ENCODE results near the gene DOCK9.

Gene DOCK9

DNA sequence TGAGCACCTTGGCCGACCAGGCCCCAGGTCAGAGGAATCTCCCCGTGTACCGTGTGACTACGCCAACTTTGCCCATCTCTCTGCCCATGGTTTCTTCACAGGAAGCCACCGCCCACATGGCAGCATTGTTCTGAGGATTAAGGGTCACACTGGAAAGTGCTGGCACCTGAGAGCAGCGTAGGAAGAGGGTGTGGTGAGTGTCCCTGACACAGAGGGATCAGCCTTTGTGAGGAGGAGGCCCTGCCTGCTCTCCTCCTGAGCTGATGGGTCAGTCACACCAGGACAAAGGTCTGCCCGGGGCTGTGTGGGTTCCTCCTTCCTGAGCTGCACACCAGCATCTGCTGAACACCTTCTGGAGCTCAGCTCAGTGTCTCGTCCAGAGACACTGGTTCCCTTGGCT is 193.2 kb downstream of the DOCK9 start:
- DNase-seq = no peak

DNA sequence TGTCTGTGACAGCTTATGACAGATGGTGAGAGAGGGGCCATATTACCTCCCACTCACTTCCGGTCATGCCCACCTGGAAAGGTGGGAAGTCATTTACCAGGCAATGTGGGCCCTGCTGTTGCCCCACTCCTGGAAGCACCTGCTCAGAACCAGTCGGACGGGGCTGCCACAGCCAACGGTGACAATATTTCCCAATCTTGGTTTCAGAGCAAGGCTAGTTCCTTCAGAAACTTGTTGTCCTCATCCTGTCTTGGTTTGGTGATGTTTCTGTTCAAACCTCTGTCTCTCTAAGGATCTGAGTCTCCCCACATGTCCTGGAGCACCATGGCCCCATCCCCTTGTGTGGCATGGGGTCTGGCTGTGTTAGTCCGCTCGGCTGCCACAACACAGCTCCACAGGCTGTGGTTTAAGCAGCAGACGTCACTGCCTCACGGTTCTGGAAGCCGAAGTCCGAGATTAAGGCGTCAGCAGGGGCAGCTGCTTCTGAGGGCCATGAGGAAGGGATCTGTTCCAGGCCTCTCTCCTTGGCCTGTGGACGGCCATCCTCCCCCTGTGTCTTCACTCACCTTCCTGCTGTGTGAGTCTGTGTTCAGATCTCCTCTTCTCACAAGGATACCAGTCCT is 193.9 kb downstream of the DOCK9 start:
- no peak for DNase-seq

GRCh38 chr13:98782654-98783053 is 195.2 kb downstream of the DOCK9 start:
- DNase-seq = no peak

GRCh38 chr13:98781905-98782304 is 196.0 kb downstream of the DOCK9 start:
- DNase-seq = no peak

DNA sequence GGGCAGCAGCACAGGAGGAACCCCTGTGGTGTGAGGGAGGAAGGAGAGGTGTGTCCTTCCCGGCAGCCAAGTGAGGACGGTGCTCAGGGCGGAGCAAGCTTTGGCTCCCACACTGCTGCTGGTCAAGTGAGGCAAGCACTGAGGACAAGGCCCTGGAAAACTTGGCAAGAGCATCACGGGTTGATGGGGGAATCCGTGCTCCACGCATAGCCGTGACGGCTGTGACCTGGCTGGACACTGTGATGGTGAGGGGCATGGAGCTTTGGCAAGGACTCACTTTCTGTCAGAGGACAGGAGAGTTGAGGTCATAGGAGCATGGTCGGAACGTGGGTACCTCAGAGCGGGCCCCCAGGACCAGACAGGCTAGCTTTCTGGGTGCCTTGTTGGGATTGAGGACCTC is 196.4 kb downstream of the DOCK9 start:
- DNase-seq = no peak

- no peak for DNase-seq
Observed at GRCh38 chr13:98781045-98781444, 196.8 kb downstream of the DOCK9 start.

DNA sequence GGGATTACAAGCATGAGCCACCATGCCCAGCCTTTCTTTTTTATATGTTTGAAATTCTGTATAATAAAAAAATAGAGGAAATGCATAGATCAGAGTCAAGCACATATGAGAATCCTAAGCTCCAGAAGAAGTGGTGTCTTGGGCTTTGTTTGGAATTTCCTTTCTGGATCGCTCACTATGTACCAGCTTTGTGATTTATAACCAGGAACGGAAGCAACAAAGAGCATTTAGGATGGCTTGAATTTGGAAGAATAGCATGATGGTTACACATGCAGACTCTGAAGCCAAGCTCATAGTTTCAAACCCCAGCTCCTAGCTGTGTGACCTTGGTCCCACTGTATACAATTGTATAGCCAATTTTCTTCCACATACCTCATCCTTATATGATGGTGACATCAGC is 197.4 kb downstream of the DOCK9 start:
- DNase-seq = peak; percentile 29

- DNase-seq = no peak
Observed at GRCh38 chr13:98779695-98780094, 198.2 kb downstream of the DOCK9 start.

DNA sequence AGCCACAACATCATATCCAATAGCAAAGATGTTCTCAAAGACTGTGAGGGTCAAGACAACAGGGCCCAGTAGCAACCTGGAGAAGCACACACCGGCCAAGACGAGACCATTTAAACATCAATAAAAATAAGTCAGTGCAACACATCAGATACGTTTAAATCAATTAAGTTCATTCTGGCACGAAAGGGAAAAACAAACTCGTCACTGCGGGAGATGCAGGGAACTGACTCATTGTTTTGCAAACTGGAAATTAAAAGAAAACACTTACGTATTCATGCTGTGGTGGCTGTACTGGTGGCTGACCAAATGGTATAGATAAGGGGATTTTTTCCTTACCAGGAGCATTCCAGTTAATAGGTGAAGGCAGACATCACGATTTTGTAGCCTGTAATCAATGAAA is 199.1 kb downstream of the DOCK9 start:
- no peak for DNase-seq

DNA sequence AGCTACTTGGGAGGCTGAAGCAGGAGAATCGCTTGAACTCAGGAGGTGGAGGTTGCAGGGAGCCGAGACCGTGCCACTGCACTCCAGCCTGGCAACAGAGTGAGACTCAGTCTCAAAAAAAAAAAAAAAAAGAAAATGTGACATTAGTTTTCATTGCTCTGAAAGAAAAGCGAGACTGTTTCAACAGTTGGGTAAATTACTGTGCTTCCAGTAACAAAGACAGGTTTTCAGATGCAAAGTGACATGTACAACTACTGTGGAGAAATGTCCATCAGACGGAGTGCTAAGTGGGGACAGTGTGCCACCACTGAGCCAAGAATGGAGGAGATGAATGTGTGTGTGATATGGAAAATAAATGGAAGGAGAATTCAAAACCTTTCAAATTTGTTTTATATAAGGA is 201.2 kb downstream of the DOCK9 start:
- DNase-seq = no peak

GRCh38 chr13:98775844-98776598 is 201.8 kb downstream of the DOCK9 start:
- DNase-seq = peak; percentile 68

- DNase-seq = no peak
Observed at GRCh38 chr13:98775386-98775785, 202.5 kb downstream of the DOCK9 start.

GRCh38 chr13:98774776-98775175 is 203.1 kb downstream of the DOCK9 start:
- DNase-seq = no peak

DNA sequence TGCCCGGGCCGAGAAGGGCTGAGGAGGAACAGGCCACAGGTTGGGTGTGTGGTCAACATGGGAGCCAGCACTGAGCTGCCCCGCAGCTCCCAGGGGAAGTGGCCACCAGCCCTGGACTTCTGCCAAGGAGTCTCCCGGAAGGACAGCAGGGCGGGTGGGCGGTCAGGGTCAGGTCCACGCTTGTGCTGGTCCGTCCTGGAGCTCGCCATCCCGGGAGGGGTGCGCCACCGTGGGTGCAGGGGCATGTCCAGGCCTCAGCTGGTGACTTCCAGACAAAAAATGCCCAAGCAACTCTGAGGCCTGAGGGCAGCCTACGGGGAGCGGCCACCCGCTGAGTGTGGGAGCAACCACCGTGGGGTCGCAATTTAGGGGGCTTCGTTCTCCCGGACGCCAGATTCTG is 203.9 kb downstream of the DOCK9 start:
- no peak for DNase-seq

DNA sequence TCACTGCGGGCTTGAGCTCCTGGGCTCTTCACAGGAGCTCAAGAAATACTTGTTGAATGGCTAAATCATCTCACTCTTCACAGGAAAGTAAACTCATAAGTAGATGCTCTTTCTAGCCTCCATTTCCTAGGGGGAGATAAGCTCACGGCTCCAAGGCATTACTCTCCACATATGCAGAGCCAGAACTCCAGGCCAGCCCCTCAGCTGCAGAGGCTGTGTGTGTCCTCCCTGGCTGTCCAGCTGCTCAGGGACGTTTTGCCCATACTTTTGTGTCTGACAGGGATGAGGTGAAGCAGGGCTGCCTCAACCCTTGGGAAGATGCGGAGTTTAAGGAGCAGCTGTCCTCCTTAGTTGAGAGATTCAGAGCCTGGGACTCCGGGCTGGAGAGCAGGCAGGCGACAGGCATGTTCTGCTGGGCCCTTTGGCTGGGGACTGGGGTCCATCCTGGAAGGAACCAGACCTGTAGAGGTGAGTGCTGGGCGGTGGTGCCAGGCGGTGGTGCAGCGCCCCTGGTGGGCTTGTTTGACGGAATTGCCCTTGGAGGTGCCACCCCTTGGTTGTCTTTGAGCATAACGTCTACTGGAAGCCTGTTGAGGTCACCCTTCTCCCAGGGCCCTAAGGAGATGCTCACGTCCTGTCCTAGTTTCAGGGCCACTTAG is 204.9 kb downstream of the DOCK9 start:
- no peak for DNase-seq

DNA sequence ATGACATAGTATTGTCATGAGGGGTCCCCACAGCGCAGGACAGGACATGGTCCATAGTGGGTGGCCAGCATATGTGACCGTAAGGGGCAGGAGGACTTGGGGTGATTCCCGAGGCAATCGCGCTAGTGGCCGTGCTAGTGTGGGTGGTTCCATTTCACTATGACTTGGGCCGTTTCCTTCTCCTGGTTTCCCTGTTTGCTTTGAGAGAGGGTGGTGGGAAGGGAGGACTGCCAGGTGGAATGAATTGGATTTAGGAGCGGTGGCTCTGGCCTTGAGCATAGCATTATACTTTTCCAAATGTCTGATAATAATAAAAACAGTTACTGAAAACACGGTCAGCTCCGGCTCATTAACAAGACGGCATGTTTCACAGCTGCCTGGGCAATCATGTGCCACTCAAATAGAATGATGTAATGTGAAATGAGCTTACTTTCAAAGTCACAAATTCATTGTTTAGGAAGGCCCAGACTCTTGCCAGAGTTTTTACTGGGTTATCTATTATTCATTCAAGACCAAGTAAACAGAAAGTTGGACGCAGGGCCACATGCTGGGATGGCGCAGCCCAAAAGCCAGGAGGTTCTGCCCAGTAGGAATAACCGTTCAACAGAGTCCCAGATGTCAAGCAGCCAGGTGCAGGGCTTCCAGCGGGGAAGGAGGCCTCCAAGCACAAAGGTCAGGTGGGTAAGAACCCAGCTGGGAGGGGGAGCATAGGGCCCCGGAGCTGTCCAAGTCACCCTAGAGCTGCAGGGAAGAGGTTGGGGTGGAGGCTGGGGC is 205.8 kb downstream of the DOCK9 start:
- DNase-seq = no peak

DNA sequence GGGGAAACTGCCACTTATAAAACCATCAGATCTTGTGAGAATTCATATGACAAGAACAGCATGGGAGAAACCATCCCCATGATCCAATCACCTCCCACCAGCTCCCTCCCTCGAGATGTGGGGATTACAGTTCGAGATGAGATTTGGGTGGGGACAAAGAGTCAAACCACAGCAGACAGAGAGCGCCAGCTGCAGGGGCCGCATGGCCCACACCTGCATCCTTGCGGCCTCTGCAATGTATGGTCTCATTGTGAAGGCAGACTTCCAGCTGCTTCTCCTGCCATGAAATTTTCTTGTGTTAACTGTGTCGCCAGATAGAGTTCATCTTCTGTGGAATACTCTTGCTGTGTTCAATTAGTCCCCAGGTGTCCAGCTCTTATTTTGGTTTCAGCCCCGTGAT is 208.1 kb downstream of the DOCK9 start:
- DNase-seq = no peak

- no peak for DNase-seq
Observed at GRCh38 chr13:98768522-98768921, 209.3 kb downstream of the DOCK9 start.

DNA sequence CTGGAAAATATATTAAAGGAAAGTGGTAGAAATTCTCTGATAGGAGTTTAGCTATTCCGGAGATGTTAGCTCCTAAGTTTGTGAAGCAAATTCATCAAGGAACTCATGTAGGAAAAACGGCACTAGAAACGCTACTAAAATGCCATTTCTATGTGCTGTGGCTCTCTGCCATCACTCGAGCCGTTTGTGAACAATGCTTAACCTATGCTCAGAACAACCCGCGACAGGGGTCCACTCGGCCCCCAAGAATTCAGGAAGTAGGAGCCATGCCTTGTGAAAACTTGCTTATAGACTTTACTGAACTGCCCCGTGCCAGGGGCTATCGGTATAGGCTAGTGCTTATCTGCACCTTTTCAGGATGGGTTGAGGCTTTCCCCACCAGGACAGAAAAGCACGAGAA is 211.2 kb downstream of the DOCK9 start:
- DNase-seq = peak; percentile 17

GRCh38 chr13:98765996-98766519 is 211.8 kb downstream of the DOCK9 start:
- no peak for DNase-seq

GRCh38 chr13:98761986-98762616 is 215.8 kb downstream of the DOCK9 start:
- DNase-seq = no peak

DNA sequence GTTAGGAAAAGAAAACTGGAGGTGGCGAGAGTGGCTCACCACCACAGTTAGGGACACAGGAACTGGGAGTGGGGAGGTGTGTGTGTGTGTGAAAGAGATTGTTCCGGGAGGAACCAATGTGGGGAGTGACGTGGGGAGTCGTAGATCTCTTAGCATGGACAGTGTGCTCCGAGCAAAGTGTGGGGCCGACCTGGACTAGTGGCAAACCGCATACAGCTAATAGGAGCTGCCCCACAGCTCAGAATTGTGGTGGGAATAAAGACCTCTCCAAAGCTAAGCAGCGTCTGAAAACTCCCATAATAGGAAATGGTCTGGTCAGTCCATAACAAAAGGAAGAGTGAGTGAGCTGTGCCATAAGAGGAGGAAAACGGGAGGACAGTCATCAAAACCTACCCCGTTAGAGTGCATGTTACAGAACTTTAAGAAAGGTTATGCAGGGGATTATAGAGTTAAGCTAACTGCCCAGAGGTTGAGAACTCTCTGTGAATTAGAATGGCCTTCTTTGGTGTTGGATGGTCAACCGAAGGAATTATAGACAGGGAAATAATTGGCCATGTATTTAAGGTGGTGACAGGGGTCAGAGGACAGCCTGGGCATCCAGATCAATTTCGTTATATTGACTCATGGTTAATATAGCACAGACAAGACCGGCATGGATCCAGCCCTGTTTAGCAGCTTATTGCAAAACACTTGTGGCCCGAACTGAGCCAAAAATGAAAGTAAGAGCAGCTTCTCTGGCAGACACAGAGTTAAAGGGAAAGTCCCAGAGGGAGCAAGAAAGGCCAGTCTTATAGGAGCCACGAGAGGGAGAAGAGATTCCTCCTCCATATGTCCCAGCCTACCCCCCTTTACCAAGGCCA is 216.5 kb downstream of the DOCK9 start:
- DNase-seq = peak; percentile 67

All from fibroblast of skin of right quadriceps (primary cell).